Glutamatergic neuron (in vitro differentiated cells): ENCODE measurements around the gene MED14. TPM values are rescaled to one million over a fixed set of nuclear protein-coding genes. Genes with fewer than 3 reads are reported as not detected.
"Not testable (repeated sequence)": the region's sequence is repeated elsewhere in the genome, so short reads cannot be mapped to it uniquely, and the experiment has no call there.

Source experiments
- DNase-seq: peaks from one replicate; pipeline ENCODE4 v3.0.0; 2022
- H3K27ac Mint-ChIP-seq: one replicate; pipeline ENCODE4 v1.8.0; 2020; ENCODE audit warnings: mild to moderate bottlenecking, mixed read lengths, inconsistent platforms; ENCODE audit not compliant: unreplicated experiment
- H3K27me3 Mint-ChIP-seq: one replicate; pipeline ENCODE4 v1.8.0; 2020; ENCODE audit warnings: mild to moderate bottlenecking, moderate library complexity, mixed read lengths, inconsistent platforms; ENCODE audit not compliant: unreplicated experiment
- H3K36me3 Mint-ChIP-seq: one replicate; pipeline ENCODE4 v1.8.0; 2020; ENCODE audit warnings: mild to moderate bottlenecking, mixed read lengths, inconsistent platforms; ENCODE audit not compliant: unreplicated experiment
- H3K4me1 Mint-ChIP-seq: one replicate; pipeline ENCODE4 v1.8.0; 2020; ENCODE audit warnings: mild to moderate bottlenecking, low read depth, mixed read lengths, inconsistent platforms; ENCODE audit not compliant: unreplicated experiment
- H3K4me3 Mint-ChIP-seq: one replicate; pipeline ENCODE4 v1.8.0; 2020; ENCODE audit warnings: mild to moderate bottlenecking, mixed read lengths, inconsistent platforms; ENCODE audit not compliant: unreplicated experiment
- H3K9me3 Mint-ChIP-seq: one replicate; pipeline ENCODE4 v1.8.0; 2020; ENCODE audit warnings: mild to moderate bottlenecking, moderate library complexity, mixed read lengths, inconsistent platforms; ENCODE audit not compliant: unreplicated experiment
- long read RNA-seq: library from polyadenylated mRNA; unstranded; transcript quantifications from one replicate; pipeline ENCODE4 v2.0.0, GENCODE V29; 2020; ENCODE audit not compliant: unreplicated experiment
- total RNA-seq: library from RNA; stranded (reverse); fragmentation: NEBNext Ultra II Directional; extraction: Animal tissue kit (Norgen Biotek cat#: 25700); gene quantifications from one replicate; pipeline ENCODE4 v1.2.1, GENCODE V29; 2021; ENCODE audit not compliant: unreplicated experiment
- TF ChIP-seq, protein P1 (sequence below): fragments of 200-600 bp; sonication (generic); IDR thresholded peaks from one replicate; pipeline ENCODE4 v1.5.0; 2021; ENCODE audit not compliant: partially characterized antibody, unreplicated experiment

Gene MED14
- total RNA-seq, result 59.8 TPM
- long read RNA-seq, partial matches to known transcripts, result 1 of 3 reads
- long read RNA-seq, other reads (novel, unspliced or antisense), result 2 of 3 reads

DNA sequence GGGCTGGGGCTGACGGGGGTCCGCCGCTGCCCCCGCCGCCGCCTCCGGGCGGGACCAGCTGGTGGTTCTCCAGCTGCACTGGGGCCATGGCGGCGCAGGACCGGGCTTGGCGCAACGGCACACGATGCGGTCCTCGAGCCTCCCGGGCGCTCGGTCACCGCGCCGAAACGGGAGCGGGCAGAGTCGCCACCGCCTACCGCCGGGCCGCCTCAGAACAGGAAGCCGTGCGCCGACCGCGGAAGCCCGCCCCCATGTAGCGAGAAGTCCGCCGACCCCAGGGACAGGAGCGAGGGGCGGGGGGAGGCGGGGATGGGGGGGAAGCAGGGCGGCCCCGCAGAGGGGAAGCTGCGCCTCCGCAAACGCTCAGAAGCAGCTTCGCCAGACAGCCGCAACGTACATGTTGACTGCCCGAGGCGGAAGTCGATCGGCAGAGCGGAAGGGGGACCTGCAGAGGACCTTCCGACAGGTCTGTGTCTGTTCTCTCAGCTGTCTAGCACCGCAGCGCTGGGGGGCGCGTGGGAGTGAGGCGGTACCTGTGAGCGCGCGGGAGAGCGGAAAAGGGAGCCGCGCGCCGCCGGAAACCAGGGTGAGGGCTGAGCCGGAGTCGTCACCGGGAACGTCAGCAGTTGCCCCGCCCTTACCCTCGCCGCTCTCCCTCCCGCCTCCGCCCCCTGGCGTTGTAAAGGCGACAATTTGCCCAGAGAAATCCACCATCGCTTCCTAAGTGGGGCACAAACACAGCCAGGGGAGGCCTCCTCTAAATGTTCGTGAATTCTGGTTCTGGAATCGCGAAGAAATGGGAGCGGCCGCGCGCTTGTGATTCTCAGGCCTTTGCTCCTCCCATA lies at the start of gene MED14:
TSS of gene MED14 (minus strand) at position 218 of the 845 bp plus-strand sequence. CDS start at position 88, 130 bp downstream.
- H3K27me3 Mint-ChIP-seq, result peaks cover 1% of the 10 kb centered on the region
- peak within 1 kb of the TSS; percentile 91 for H3K4me3 Mint-ChIP-seq
- peak within 1 kb of the TSS; percentile 91 for H3K27ac Mint-ChIP-seq
- TF ChIP-seq, protein P1, sequence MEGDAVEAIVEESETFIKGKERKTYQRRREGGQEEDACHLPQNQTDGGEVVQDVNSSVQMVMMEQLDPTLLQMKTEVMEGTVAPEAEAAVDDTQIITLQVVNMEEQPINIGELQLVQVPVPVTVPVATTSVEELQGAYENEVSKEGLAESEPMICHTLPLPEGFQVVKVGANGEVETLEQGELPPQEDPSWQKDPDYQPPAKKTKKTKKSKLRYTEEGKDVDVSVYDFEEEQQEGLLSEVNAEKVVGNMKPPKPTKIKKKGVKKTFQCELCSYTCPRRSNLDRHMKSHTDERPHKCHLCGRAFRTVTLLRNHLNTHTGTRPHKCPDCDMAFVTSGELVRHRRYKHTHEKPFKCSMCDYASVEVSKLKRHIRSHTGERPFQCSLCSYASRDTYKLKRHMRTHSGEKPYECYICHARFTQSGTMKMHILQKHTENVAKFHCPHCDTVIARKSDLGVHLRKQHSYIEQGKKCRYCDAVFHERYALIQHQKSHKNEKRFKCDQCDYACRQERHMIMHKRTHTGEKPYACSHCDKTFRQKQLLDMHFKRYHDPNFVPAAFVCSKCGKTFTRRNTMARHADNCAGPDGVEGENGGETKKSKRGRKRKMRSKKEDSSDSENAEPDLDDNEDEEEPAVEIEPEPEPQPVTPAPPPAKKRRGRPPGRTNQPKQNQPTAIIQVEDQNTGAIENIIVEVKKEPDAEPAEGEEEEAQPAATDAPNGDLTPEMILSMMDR, result peak; percentile 67
- DNase-seq, result peak; percentile 86
- H3K9me3 Mint-ChIP-seq, result peaks cover 4% of the 10 kb centered on the region
- H3K36me3 Mint-ChIP-seq, result no peaks in the 10 kb centered on the region
- peaks cover 13% of the 10 kb centered on the region for H3K4me1 Mint-ChIP-seq

DNA sequence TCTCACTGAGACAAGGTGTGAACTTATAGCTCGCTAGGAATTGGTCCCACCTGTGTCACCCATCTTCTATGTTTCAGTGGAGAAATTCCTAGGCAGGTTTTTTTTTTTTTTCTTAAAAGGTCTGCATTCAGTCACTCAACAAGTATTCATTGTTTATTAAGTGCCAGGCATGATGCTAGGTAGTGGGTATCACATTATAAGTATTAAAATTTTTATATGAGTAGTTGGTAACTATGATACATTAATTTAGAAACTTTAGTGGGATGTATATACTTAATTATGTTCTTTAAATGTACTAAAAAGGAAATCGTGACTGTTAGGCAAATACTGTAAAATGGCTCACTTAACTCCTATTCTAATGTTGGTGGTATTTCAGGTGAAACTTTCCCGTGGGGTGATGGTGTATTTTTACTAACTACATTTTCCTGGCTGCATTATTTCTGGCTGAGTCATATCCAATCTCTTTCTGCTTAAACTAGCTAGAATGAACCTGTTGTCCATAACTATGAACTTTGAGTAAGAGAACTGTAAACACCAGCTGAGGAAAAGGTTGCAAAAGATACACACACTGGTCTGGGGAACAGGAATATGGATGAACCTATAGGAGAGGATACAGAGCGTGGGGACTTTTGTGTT lies 49.3 kb upstream of the MED14 start:
- Mint-ChIP-seq H3K9me3 (peaks cover 1% of the 10 kb centered on the region), H3K36me3 (no peaks in the 10 kb centered on the region)

DNA sequence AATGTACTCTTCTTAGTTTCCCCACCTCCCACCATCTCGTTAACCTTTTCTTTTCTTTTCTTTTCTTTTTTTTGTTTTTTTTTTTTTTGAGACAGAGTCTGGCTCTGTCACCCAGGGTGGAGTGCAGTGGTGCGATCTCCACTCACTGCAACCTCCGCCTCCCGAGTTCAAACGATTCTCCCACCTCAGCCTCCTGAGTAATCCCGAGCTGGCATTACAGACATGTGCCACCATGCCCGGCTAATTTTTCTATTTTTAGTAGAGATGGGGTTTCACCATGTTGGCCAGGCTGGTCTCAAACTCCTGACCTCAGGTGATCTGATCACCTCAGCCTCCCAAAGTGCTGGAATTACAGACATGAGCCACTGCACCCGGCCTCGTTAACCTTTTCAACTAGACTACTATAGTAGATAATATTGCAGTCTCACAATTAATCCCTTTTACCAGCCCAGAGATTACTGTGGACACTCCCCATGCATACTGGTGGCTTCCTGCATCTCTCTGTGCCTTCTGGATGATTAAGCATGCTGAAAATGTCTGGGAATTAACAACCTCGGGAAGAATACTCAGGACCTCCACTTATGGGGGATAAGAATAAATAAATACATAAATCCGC lies 47.4 kb upstream of the MED14 start:
- DNase-seq, H3K4me1 Mint-ChIP-seq, H3K9me3 Mint-ChIP-seq, H3K4me3 Mint-ChIP-seq, H3K27me3 Mint-ChIP-seq, H3K27ac Mint-ChIP-seq, H3K36me3 Mint-ChIP-seq: not testable (repeated sequence)

More for the DNA sequence above, 49.3 kb upstream of the MED14 start:
- Mint-ChIP-seq H3K4me1 (no peaks in the 10 kb centered on the region), H3K27ac (no peak overlapping the region), H3K27me3 (no peaks in the 10 kb centered on the region), H3K4me3 (no peak overlapping the region)
- TF ChIP-seq, protein P1, result no peak
- no peak for DNase-seq

DNA sequence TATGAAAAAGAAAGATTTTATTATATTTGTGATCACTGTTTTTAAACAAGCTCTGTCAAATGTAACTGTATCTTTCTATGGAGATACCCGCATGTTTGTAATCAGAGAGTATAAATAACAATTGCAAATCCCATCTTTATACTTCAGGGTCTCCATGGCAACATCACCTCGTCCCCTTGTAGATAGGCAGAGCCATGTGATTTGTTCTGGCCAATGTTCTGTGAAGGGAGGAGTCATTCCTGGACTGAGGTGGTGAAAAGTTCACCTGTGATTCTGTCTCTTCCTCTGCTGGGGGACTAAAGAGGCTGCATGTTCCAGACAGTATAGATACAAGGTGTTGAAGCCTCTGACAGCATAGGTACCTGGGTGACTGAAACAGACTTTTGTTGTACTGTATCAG lies 45.6 kb upstream of the MED14 start:
- TF ChIP-seq, protein P1, result no peak
- DNase-seq, result no peak
- peaks cover 1% of the 10 kb centered on the region for H3K9me3 Mint-ChIP-seq
- H3K36me3 Mint-ChIP-seq, result no peaks in the 10 kb centered on the region
- H3K4me3 Mint-ChIP-seq, result no peak overlapping the region
- H3K27me3 Mint-ChIP-seq, result peaks cover 1% of the 10 kb centered on the region
- no peaks in the 10 kb centered on the region for H3K4me1 Mint-ChIP-seq
- no peak overlapping the region for H3K27ac Mint-ChIP-seq

DNA sequence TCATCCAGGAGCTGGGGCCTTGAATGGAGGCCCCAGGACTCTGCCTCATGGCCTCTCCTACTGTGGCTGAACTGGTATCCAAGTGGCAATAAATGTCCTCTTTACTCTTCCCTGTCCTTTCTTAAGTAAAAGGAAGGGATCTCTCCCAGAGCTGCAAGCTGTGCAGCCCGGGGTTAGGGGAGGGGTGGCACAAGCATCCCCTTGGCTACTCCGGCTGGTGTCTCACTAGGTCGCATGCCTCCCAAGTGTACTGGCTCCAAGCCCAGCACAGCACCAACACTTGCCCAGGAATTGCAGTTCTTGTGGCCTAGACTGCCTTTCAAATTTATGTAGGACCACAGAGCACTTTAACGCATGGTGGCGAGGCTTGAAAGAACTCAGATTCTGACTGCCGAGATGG lies 44.7 kb upstream of the MED14 start:
- Mint-ChIP-seq H3K4me3 (no peak overlapping the region), H3K27ac (no peak overlapping the region), H3K27me3 (peaks cover 1% of the 10 kb centered on the region), H3K9me3 (peaks cover 1% of the 10 kb centered on the region), H3K4me1 (no peaks in the 10 kb centered on the region), H3K36me3 (no peaks in the 10 kb centered on the region)
- TF ChIP-seq, protein P1, result no peak
- DNase-seq, result no peak
